Endothelial cell of umbilical vein (primary cell): ENCODE measurements around the gene HSPB3. TPM values are rescaled to one million over a fixed set of nuclear protein-coding genes. Genes with fewer than 3 reads are reported as not detected.

Experiments
- BruUV-seq: library from RNA; stranded (reverse); fragments of 400-500 nt; replicated peaks from 2 replicates; lab custom pipeline; 2021; lab: Mats Ljungman, UMichigan
- CTCF ChIA-PET: fragments of 300-600, 350-600 bp; sonication (Branson Sonifier 250); formaldehyde crosslinking; loops from one replicate; lab custom pipeline; 2021; ENCODE audit warnings: antibody characterized with exemption, inconsistent platforms; lab: Charles Lee
- POLR2A ChIA-PET: fragments of 300-600, 350-600 bp; sonication (Branson Sonifier 250); formaldehyde crosslinking; loops from one replicate; lab custom pipeline; 2021; ENCODE audit warnings: antibody characterized with exemption, inconsistent platforms; lab: Charles Lee
- DNase-seq: peaks from one replicate; pipeline ENCODE4 v3.0.0-alpha.2; 2011; ENCODE audit warnings: low read depth, low spot score
- FAIRE-seq: peaks from 2 replicates; lab custom pipeline; 2011; peaks lifted over from hg19 to GRCh38; lab: Jason Lieb, UNC
- H2AFZ ChIP-seq: 2 replicates; pipeline ENCODE4 v1.6.0; 2012; ENCODE audit warnings: low read depth, low read length, control low read depth, inconsistent platforms
- H3K27ac ChIP-seq: 2 replicates; pipeline ENCODE4 v1.5.1; 2011; ENCODE audit warnings: low read depth, mild to moderate bottlenecking, control low read depth, low read length, moderate library complexity; ENCODE audit not compliant: insufficient read depth
- H3K27me3 ChIP-seq, 2 experiments: 2 replicates each; pipeline versions ENCODE4 v1.6.0 to v1.6.1; 2011; ENCODE audit warnings: low read length in 2 of 2, mixed read lengths in 1 of 2; ENCODE audit not compliant: control insufficient read depth in 2 of 2, insufficient read depth in 2 of 2
- H3K36me3 ChIP-seq, 2 experiments: 2 replicates in 1 of 2; 3 replicates in 1 of 2; pipeline ENCODE4 v1.5.1; 2011; ENCODE audit warnings: low read length in 2 of 2, mild to moderate bottlenecking in 1 of 2, moderate library complexity in 1 of 2; ENCODE audit not compliant: control insufficient read depth in 2 of 2, insufficient read depth in 2 of 2; ENCODE audit errors: extremely low read depth in 1 of 2
- H3K4me1 ChIP-seq: 3 replicates; pipeline ENCODE4 v1.5.1; 2011; ENCODE audit warnings: mild to moderate bottlenecking, low read length; ENCODE audit not compliant: control insufficient read depth, insufficient read depth; ENCODE audit errors: extremely low read depth
- H3K4me2 ChIP-seq: 2 replicates; pipeline ENCODE4 v1.6.1; 2011; ENCODE audit warnings: low read length, control low read depth, mixed read lengths; ENCODE audit not compliant: insufficient read depth
- H3K4me3 ChIP-seq, 3 experiments: fragments of 200-600 bp in 1 of 3; sonication (generic), shearing (Covaris generic) in 1 of 3; replicated peaks in 1 of 3; 2 replicates each; pipeline ENCODE4 v1.5.1; 2011 to 2016; ENCODE audit warnings: control low read depth in 3 of 3, low read length in 3 of 3, mild to moderate bottlenecking in 2 of 3, inconsistent platforms in 1 of 3, low read depth in 1 of 3, moderate library complexity in 1 of 3; ENCODE audit not compliant: insufficient read depth in 1 of 3
- H3K79me2 ChIP-seq: 2 replicates; pipeline ENCODE4 v1.6.0; 2012; ENCODE audit warnings: low read length, inconsistent platforms; ENCODE audit not compliant: control insufficient read depth, insufficient read depth
- H3K9ac ChIP-seq: replicated peaks from 2 replicates; pipeline ENCODE3; 2011; ENCODE audit warnings: low read length, control low read depth; ENCODE audit not compliant: insufficient read depth; ENCODE audit errors: extremely low read depth
- H3K9me1 ChIP-seq: replicated peaks from 3 replicates; pipeline ENCODE4 v1.6.0; 2011; ENCODE audit warnings: mild to moderate bottlenecking, low read length; ENCODE audit not compliant: control insufficient read depth, insufficient read depth; ENCODE audit errors: extremely low read depth
- H3K9me3 ChIP-seq: replicated peaks from 2 replicates; pipeline ENCODE4 v1.5.1; 2012; ENCODE audit warnings: low read length, inconsistent platforms; ENCODE audit not compliant: control insufficient read depth, insufficient read depth
- H4K20me1 ChIP-seq: replicated peaks from 2 replicates; pipeline ENCODE3; 2011; ENCODE audit warnings: mild to moderate bottlenecking, low read length; ENCODE audit not compliant: control insufficient read depth, insufficient read depth; ENCODE audit errors: extremely low read depth
- CTCF ChIP-seq, 2 donors: IDR thresholded peaks; 1 replicate in 1 of 2; 2 replicates in 1 of 2; pipeline ENCODE4 v1.5.1; 2011; ENCODE audit warnings: low read length in 2 of 2, mild to moderate bottlenecking in 2 of 2, moderate library complexity in 2 of 2, control low read depth in 1 of 2, inconsistent platforms in 1 of 2, low read depth in 1 of 2; ENCODE audit not compliant: insufficient read depth in 1 of 2; ENCODE audit errors: extremely low read depth in 1 of 2
- EZH2 ChIP-seq: IDR thresholded peaks from 2 replicates; pipeline ENCODE4 v1.6.1; 2012; ENCODE audit warnings: borderline replicate concordance, low read depth, mild to moderate bottlenecking, moderate library complexity, low read length, inconsistent platforms; ENCODE audit not compliant: severe bottlenecking
- FOS ChIP-seq: IDR thresholded peaks from 2 replicates; pipeline ENCODE4 v1.6.1; 2011; ENCODE audit warnings: mild to moderate bottlenecking, low read length, moderate library complexity, borderline replicate concordance; ENCODE audit not compliant: insufficient read depth
- GATA2 ChIP-seq: IDR thresholded peaks from 2 replicates; pipeline ENCODE4 v1.7.0; 2011; ENCODE audit warnings: low read depth, mild to moderate bottlenecking, moderate library complexity, mixed read lengths, low read length; ENCODE audit not compliant: insufficient read length, insufficient read depth
- JUN ChIP-seq: IDR thresholded peaks from 2 replicates; pipeline ENCODE4 v1.6.1; 2011; ENCODE audit warnings: borderline replicate concordance, low read depth; ENCODE audit not compliant: insufficient read length, insufficient read depth
- MAX ChIP-seq: IDR thresholded peaks from 2 replicates; pipeline ENCODE4 v1.6.1; 2011; ENCODE audit not compliant: insufficient read depth, insufficient read length
- POLR2A ChIP-seq: IDR thresholded peaks from 2 replicates; pipeline ENCODE4 v1.6.1; 2012; ENCODE audit warnings: low read depth, mild to moderate bottlenecking, control low read depth, low read length
- POLR2AphosphoS5 ChIP-seq: IDR thresholded peaks from 2 replicates; pipeline ENCODE4 v1.6.1; 2012; ENCODE audit warnings: low read depth, mild to moderate bottlenecking, control low read depth, low read length, moderate library complexity; ENCODE audit not compliant: insufficient read depth
- dilution Hi-C: fragments of 300-500 bp; cut with MboI; formaldehyde crosslinking; loops from one replicate; pipeline ENCODE4 v1.15.0; 2019; ENCODE audit warnings: low sequenced_read_pairs; ENCODE audit not compliant: extremely low pct_ligation_motif_present
- intact Hi-C: fragments of 100-400 bp; cut with micrococcal nuclease; formaldehyde crosslinking; loops from one replicate; pipeline ENCODE4 v1.10.0; 2022
- polyA plus RNA-seq, 4 experiments: library from polyadenylated mRNA; depleted of rRNA in 3 of 4; stranded (reverse) in 3 of 4; unstranded in 1 of 4; fragments of >200 nt; gene quantifications; 2 replicates each; pipeline versions ENCODE4 v1.2.1 to v1.2.3, GENCODE V29; 2011 to 2012; ENCODE audit warnings: missing spikeins in 1 of 4
- total RNA-seq: library from RNA; stranded (reverse); gene quantifications from 2 replicates; pipeline ENCODE4 v1.2.3, GENCODE V29; 2021

Gene HSPB3
- total and polyA plus RNA-seq, 2 donors (not counting 3 experiments of a cell fraction or from before 2014, with no cell fraction given), result not detected

- TF ChIP-seq CTCF (IDR thresholded peaks at IDR 0.05; ENCODE audit: extremely low read depth in 1 of 2, insufficient read depth in 1 of 2, low read depth in 1 of 2, low read length in 2 of 2) (no peak), FOS (no peak), MAX (no peak), POLR2AphosphoS5 (no peak), EZH2 (no peak), GATA2 (no peak), POLR2A (no peak), JUN (no peak)
- CTCF ChIA-PET, result interaction anchor here (1.2 to 1.4 kb wide), 2 partner anchors 9 to 417 kb away, joined by 4 read pairs; no protein-coding TSS in a partner anchor
- no peak overlapping the region for H3K27ac ChIP-seq
- no TSS peak for BruUV-seq
- H3K9ac ChIP-seq, result no peak overlapping the region
- intact Hi-C loops (no loop called here), dilution Hi-C loops (no loop called here)
- H4K20me1 ChIP-seq, result no peaks in the 10 kb centered on the region
- no peaks in the 10 kb centered on the region for H3K4me1 ChIP-seq
- no peaks in the 10 kb centered on the region for H3K36me3 ChIP-seq
- H3K9me1 ChIP-seq, result no peaks in the 10 kb centered on the region
- no peaks in the 10 kb centered on the region for H3K9me3 ChIP-seq
- peaks cover 2 to 8% of the 10 kb centered on the region in 2 experiments for H3K27me3 ChIP-seq
- no peak overlapping the region for H2AFZ ChIP-seq
- no peak for FAIRE-seq
- no peaks in the 10 kb centered on the region for H3K79me2 ChIP-seq
- POLR2A ChIA-PET, result no interaction called here
- no peak for DNase-seq
- H3K4me3 ChIP-seq, result no peak overlapping the region
- H3K4me2 ChIP-seq, result no peak overlapping the region
Measured at GRCh38 chr5:54449923-54450322, 5.6 kb upstream of the HSPB3 start.
